SK-N-SH (cell line): ENCODE results near the gene CCDC78. TPM values are rescaled to one million over a fixed set of nuclear protein-coding genes. Genes with fewer than 3 reads are reported as not detected.

Experiments
- CTCF ChIA-PET: fragments of 300-600, 350-600 bp; formaldehyde crosslinking; extraction: SDS; loops from one replicate; lab custom pipeline; 2021; lab: Yijun Ruan, JAX
- POLR2A ChIA-PET: fragments of 350-600 bp; sonication (Branson Sonifier 250); formaldehyde crosslinking; extraction: SDS; loops from one replicate; lab custom pipeline; 2020; ENCODE audit warnings: antibody characterized with exemption, inconsistent platforms; lab: Yijun Ruan, JAX
- DNase-seq: peaks from one replicate; pipeline ENCODE4 v3.0.0; 2012
- H2AFZ ChIP-seq: fragments of 200-600 bp; sonication (generic); 2 replicates; pipeline ENCODE4 v1.8.1; 2016; ENCODE audit warnings: antibody characterized with exemption, mild to moderate bottlenecking, low read depth
- H3F3A ChIP-seq: fragments of 200-600 bp; sonication (generic); replicated peaks from 2 replicates; pipeline ENCODE3; 2016; ENCODE audit warnings: antibody characterized with exemption, mild to moderate bottlenecking; ENCODE audit not compliant: insufficient read depth
- H3K27ac ChIP-seq, 2 experiments: fragments of 200-500 bp in 1 of 2; fragments of 200-600 bp in 1 of 2; sonication (Bioruptor generic) in 1 of 2; sonication (generic), shearing (Covaris generic) in 1 of 2; 2 replicates each; pipeline versions ENCODE4 v1.5.1 to v1.6.1; 2014 to 2016; ENCODE audit warnings: low read depth in 2 of 2, inconsistent platforms in 1 of 2, low read length in 1 of 2, mild to moderate bottlenecking in 1 of 2, mixed read lengths in 1 of 2
- H3K27me3 ChIP-seq: fragments of 200-600 bp; sonication (generic), shearing (Covaris generic); 2 replicates; pipeline ENCODE4 v1.6.1; 2016; ENCODE audit warnings: mixed run types; ENCODE audit not compliant: insufficient read depth
- H3K36me3 ChIP-seq, 2 experiments: fragments of 200-500 bp in 1 of 2; fragments of 200-600 bp in 1 of 2; sonication (Bioruptor generic) in 1 of 2; sonication (generic) in 1 of 2; replicated peaks in 1 of 2; 2 replicates each; pipeline versions ENCODE3 to v1.5.1; 2014 to 2016; ENCODE audit warnings: low read length in 1 of 2, mild to moderate bottlenecking in 1 of 2; ENCODE audit not compliant: insufficient read depth in 2 of 2, control insufficient read depth in 1 of 2
- H3K4me1 ChIP-seq, 2 experiments: fragments of 200-500 bp in 1 of 2; fragments of 200-600 bp in 1 of 2; sonication (Bioruptor generic) in 1 of 2; sonication (generic), shearing (Covaris generic) in 1 of 2; 2 replicates each; pipeline versions ENCODE4 v1.5.1 to v1.6.1; 2014 to 2016; ENCODE audit warnings: low read depth in 1 of 2, low read length in 1 of 2, mixed run types in 1 of 2; ENCODE audit not compliant: insufficient read depth in 2 of 2, control insufficient read depth in 1 of 2
- H3K4me2 ChIP-seq: fragments of 200-600 bp; sonication (generic), shearing (Covaris generic); 2 replicates; pipeline ENCODE4 v1.6.1; 2017; ENCODE audit warnings: mixed run types
- H3K4me3 ChIP-seq, 2 experiments: fragments of 200-500 bp in 1 of 2; fragments of 200-600 bp in 1 of 2; sonication (Bioruptor generic) in 1 of 2; sonication (generic), shearing (Covaris generic) in 1 of 2; 2 replicates each; pipeline versions ENCODE4 v1.5.1 to v1.8.1; 2014 to 2016; ENCODE audit warnings: low read depth in 2 of 2, inconsistent platforms in 1 of 2, low read length in 1 of 2, mild to moderate bottlenecking in 1 of 2, mixed read lengths in 1 of 2, moderate library complexity in 1 of 2
- H3K79me2 ChIP-seq: fragments of 200-600 bp; sonication (generic); 2 replicates; pipeline ENCODE4 v1.8.1; 2017; ENCODE audit warnings: mild to moderate bottlenecking; ENCODE audit not compliant: insufficient read depth
- H3K9ac ChIP-seq: fragments of 200-600 bp; sonication (generic); 2 replicates; pipeline ENCODE4 v1.6.1; 2017; ENCODE audit warnings: mixed run types
- H3K9me2 ChIP-seq: fragments of 200-600 bp; sonication (generic); 2 replicates; pipeline ENCODE4 v1.6.1; 2017; ENCODE audit warnings: mixed run types
- H3K9me3 ChIP-seq: fragments of 200-600 bp; sonication (generic); 2 replicates; pipeline ENCODE4 v1.6.1; 2017; ENCODE audit warnings: mixed run types, mild to moderate bottlenecking, moderate library complexity
- H4K20me1 ChIP-seq: fragments of 200-600 bp; sonication (generic); 2 replicates; pipeline ENCODE4 v1.6.1; 2017; ENCODE audit warnings: mild to moderate bottlenecking, mixed run types; ENCODE audit not compliant: insufficient read depth
- CHD2 ChIP-seq: fragments of 150-350 bp; IDR thresholded peaks from 2 replicates; pipeline ENCODE4 v1.6.1; 2018; ENCODE audit warnings: low read length; ENCODE audit not compliant: partially characterized antibody
- EP300 ChIP-seq, 2 experiments: IDR thresholded peaks; 2 replicates each; pipeline versions ENCODE4 v1.4.0 to v1.6.1; 2012; ENCODE audit warnings: borderline replicate concordance in 1 of 2, low read depth in 1 of 2, low read length in 1 of 2
- EZH2phosphoT487 ChIP-seq: fragments of 200-600 bp; sonication (generic); IDR thresholded peaks from 2 replicates; pipeline ENCODE4 v1.6.1; 2017; ENCODE audit warnings: low read depth, mixed run types, mild to moderate bottlenecking, antibody characterized with exemption, moderate library complexity, borderline replicate concordance
- FOSL2 ChIP-seq: IDR thresholded peaks from 2 replicates; pipeline ENCODE4 v1.4.0; 2012; ENCODE audit warnings: low read depth, mild to moderate bottlenecking, moderate library complexity, borderline replicate concordance
- FOXJ3 ChIP-seq: sonication (generic); formaldehyde crosslinking; IDR thresholded peaks from 2 replicates; pipeline ENCODE4 v1.5.1; 2020; ENCODE audit warnings: mild to moderate bottlenecking, missing genetic modification reagents
- FOXM1 ChIP-seq: IDR thresholded peaks from 2 replicates; pipeline ENCODE4 v1.4.0; 2012; ENCODE audit warnings: low read depth, mild to moderate bottlenecking
- MXI1 ChIP-seq: IDR thresholded peaks from 2 replicates; pipeline ENCODE4 v1.6.1; 2012; ENCODE audit warnings: mild to moderate bottlenecking, low read depth, low read length, improper control_type of control experiment
- NFIC ChIP-seq: IDR thresholded peaks from 2 replicates; pipeline ENCODE4 v1.4.0; 2012; ENCODE audit warnings: borderline replicate concordance
- NRF1 ChIP-seq: IDR thresholded peaks from 2 replicates; pipeline ENCODE4 v1.6.1; 2012; ENCODE audit warnings: low read depth, mild to moderate bottlenecking, low read length
- POLR2AphosphoS5 ChIP-seq: IDR thresholded peaks from 2 replicates; pipeline ENCODE4 v1.6.1; 2012; ENCODE audit warnings: low read depth, low read length
- RCOR1 ChIP-seq: fragments of 150-350 bp; IDR thresholded peaks from 2 replicates; pipeline ENCODE4 v1.6.1; 2017; ENCODE audit warnings: antibody characterized with exemption, low read length
- RFX5 ChIP-seq: IDR thresholded peaks from 2 replicates; pipeline ENCODE4 v1.6.1; 2012; ENCODE audit warnings: mild to moderate bottlenecking, improper control_type of control experiment, low read length
- RXRA ChIP-seq: IDR thresholded peaks from 2 replicates; pipeline ENCODE4 v1.4.0; 2012; ENCODE audit warnings: low read depth, mild to moderate bottlenecking, borderline replicate concordance
- SMC3 ChIP-seq: IDR thresholded peaks from 2 replicates; pipeline ENCODE4 v1.6.1; 2012; ENCODE audit warnings: low read depth, low read length, improper control_type of control experiment
- TCF12 ChIP-seq: IDR thresholded peaks from 2 replicates; pipeline ENCODE4 v1.4.0; 2012
- TEAD4 ChIP-seq: IDR thresholded peaks from 2 replicates; pipeline ENCODE4 v1.4.0; 2012; ENCODE audit warnings: mild to moderate bottlenecking, borderline replicate concordance; ENCODE audit not compliant: insufficient read depth
- USF2 ChIP-seq: fragments of 150-350 bp; IDR thresholded peaks from 2 replicates; pipeline ENCODE4 v1.6.1; 2017; ENCODE audit warnings: antibody characterized with exemption, low read length, low read depth, borderline replicate concordance
- ZBTB33 ChIP-seq: IDR thresholded peaks from 2 replicates; pipeline ENCODE4 v1.4.0; 2012; ENCODE audit warnings: low read depth, borderline replicate concordance
- WGBS: methylation state at CpG from one replicate; pipeline ENCODE4 v1.1.6; 2017; ENCODE audit warnings: low lambda C conversion rate; 5-methylcytosine and 5-hydroxymethylcytosine counted together
- polyA plus RNA-seq, 3 experiments: library from polyadenylated mRNA; depleted of rRNA; stranded (reverse); fragments of >200 nt; gene quantifications; 2 replicates each; pipeline ENCODE4 v1.2.3, GENCODE V29; 2012

The CCDC78 gene
- polyA plus RNA-seq, 1 of the 3 experiments (the other 2 are of a cell fraction): 15.4 TPM

DNA sequence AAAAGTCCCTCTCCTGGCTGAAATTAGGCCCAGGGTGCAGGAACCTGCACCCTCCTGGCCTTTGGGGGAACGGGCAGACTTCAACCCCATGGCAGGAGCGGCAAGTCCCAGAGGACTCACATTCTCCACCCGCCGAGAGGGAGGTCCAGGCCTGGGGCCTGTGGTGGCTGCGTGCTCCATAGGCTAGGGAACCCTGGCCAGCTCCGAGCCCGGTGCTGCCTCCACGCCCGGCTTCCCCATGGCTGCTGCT, 130 bp downstream of the CCDC78 start:
- peaks cover 17% of the 10 kb centered on the region for H3F3A ChIP-seq
- peaks cover 0 to 2% of the 10 kb centered on the region in 2 experiments for H3K36me3 ChIP-seq
- no peak overlapping the region for H2AFZ ChIP-seq
- H3K9me2 ChIP-seq: no peaks in the 10 kb centered on the region
- no peaks in the 10 kb centered on the region; the same call in 1 of the 2 replicates for H3K79me2 ChIP-seq
- no CpG with 5 or more reads among the region's 9 CpGs for WGBS
- POLR2A ChIA-PET: interaction anchor here (1.3 to 2.6 kb wide), 2 partner anchors 10 to 19 kb away, joined by 3 to 13 read pairs; partner anchors contain the start of gene METRN
- 0 out of 2 replicates have a peak, but pooled peaks cover 14% of the 10 kb centered on the region for H4K20me1 ChIP-seq
- no peak overlapping the region for H3K4me3 ChIP-seq
- peaks cover 4 to 28% of the 10 kb centered on the region in 2 experiments; a peak in 2 of 4 replicates for H3K4me1 ChIP-seq
- TF ChIP-seq TEAD4 (no peak), EZH2phosphoT487 (no peak)
- TF ChIP-seq, all 33 proteins: peak for 0
- Histone ChIP-seq H3K4me2 (peak overlapping the region; percentile 99; the same call in 1 of the 2 replicates), H3K9ac (no peak overlapping the region), H3K9me3 (no peaks in the 10 kb centered on the region), H3K27ac (no peak overlapping the region; a peak in 1 of 4 replicates), H3K27me3 (no peaks in the 10 kb centered on the region)
- CTCF ChIA-PET: interaction anchor here (0.9 to 20.3 kb wide), 6 partner anchors 13 to 60 kb away, joined by 3 to 358 read pairs (median 4); partner anchors contain the start of genes ANTKMT, CIAO3, FBXL16 and METRN
- no peak for DNase-seq

GRCh38 chr16:725463-726187, 618 bp downstream of the CCDC78 start:
- H3K9me2 ChIP-seq: no peaks in the 10 kb centered on the region
- CTCF ChIA-PET: interaction anchor here (1.0 to 20.3 kb wide), 5 partner anchors 12 to 60 kb away, joined by 3 to 358 read pairs (median 4); partner anchors contain the start of genes ANTKMT, CIAO3, FBXL16 and METRN
- H3K4me2 ChIP-seq: no peak overlapping the region
- H3K36me3 ChIP-seq: peaks cover 0 to 2% of the 10 kb centered on the region in 2 experiments
- H3F3A ChIP-seq: peaks cover 17% of the 10 kb centered on the region
- H3K79me2 ChIP-seq: no peaks in the 10 kb centered on the region; the same call in 1 of the 2 replicates
- TF ChIP-seq NRF1 (no peak), FOSL2 (no peak), EP300 (IDR thresholded peaks at IDR 0.05; ENCODE audit: borderline replicate concordance in 1 of 2, low read depth in 1 of 2, low read length in 1 of 2) (no peak), USF2 (no peak), TCF12 (no peak), FOXM1 (no peak), SMC3 (no peak), FOXJ3 (CRISPR knock-in tag) (no peak), RFX5 (no peak), POLR2AphosphoS5 (no peak), CHD2 (no peak), ZBTB33 (no peak), RXRA (no peak), EZH2phosphoT487 (no peak), NFIC (no peak), MXI1 (no peak), TEAD4 (no peak), RCOR1 (no peak)
- no peak overlapping the region for H3K4me3 ChIP-seq
- H4K20me1 ChIP-seq: 0 out of 2 replicates have a peak, but pooled peaks cover 14% of the 10 kb centered on the region
- peaks cover 4 to 28% of the 10 kb centered on the region in 2 experiments; a peak in 2 of 4 replicates for H3K4me1 ChIP-seq
- no peaks in the 10 kb centered on the region for H3K27me3 ChIP-seq
- DNase-seq: no peak
- no peak overlapping the region for H3K9ac ChIP-seq
- H3K27ac ChIP-seq: no peak overlapping the region; a peak in 1 of 4 replicates
- H2AFZ ChIP-seq: no peak overlapping the region
- POLR2A ChIA-PET: interaction anchor here (1.0 to 2.6 kb wide), 4 partner anchors 9 to 19 kb away, joined by 3 to 13 read pairs (median 3); partner anchors contain the start of gene METRN
- no peaks in the 10 kb centered on the region for H3K9me3 ChIP-seq
- 84% methylated on average over 6 of the region's 23 CpGs for WGBS
